ELR (cell line): Measurements from ENCODE around the gene KLHDC1.
A peak's percentile ranks its signal among the peaks of the same experiment; 100 is the strongest.
"Not testable (repeated sequence)": the region's sequence is repeated elsewhere in the genome, so short reads cannot be mapped to it uniquely, and the experiment has no call there.

Source experiments
- DNase-seq: peaks from one replicate; pipeline ENCODE4 v3.0.0-alpha.2; 2015; ENCODE audit warnings: low read depth

KLHDC1 gene

GRCh38 chr14:49721733-49722435 lies 29.0 kb downstream of the KLHDC1 start:
- not testable (repeated sequence) for DNase-seq

- DNase-seq, result no peak
Measured at GRCh38 chr14:49727171-49727570, 34.3 kb downstream of the KLHDC1 start.

GRCh38 chr14:49732896-49733295 lies 40.0 kb downstream of the KLHDC1 start:
- no peak for DNase-seq

- DNase-seq, result no peak
Measured at GRCh38 chr14:49733836-49734235, 40.9 kb downstream of the KLHDC1 start.

GRCh38 chr14:49735669-49736068 lies 42.7 kb downstream of the KLHDC1 start:
- not testable (repeated sequence) for DNase-seq

GRCh38 chr14:49745191-49745590 lies 52.3 kb downstream of the KLHDC1 start:
- no peak for DNase-seq

- DNase-seq, result not testable (repeated sequence)
Measured at GRCh38 chr14:49746476-49746875, 53.6 kb downstream of the KLHDC1 start.

GRCh38 chr14:49754570-49755097 lies 61.7 kb downstream of the KLHDC1 start:
- DNase-seq, result peak; percentile 33

- no peak for DNase-seq
Measured at GRCh38 chr14:49755378-49755777, 62.5 kb downstream of the KLHDC1 start.

- DNase-seq, result no peak
Measured at GRCh38 chr14:49761839-49762551, 69.1 kb downstream of the KLHDC1 start.

GRCh38 chr14:49766839-49767238 lies 73.9 kb downstream of the KLHDC1 start:
- DNase-seq, result peak; percentile 11

- DNase-seq, result no peak
Measured at GRCh38 chr14:49767270-49767570, 74.3 kb downstream of the KLHDC1 start.

- DNase-seq, result peak; percentile 90
Measured at GRCh38 chr14:49767571-49768300, 74.8 kb downstream of the KLHDC1 start, which contains the start of gene KLHDC2. TSS of gene KLHDC2 (plus strand) at chr14:49768153. CDS start at chr14:49768469, 316 bp downstream.

- DNase-seq, result peak; percentile 82
Measured at GRCh38 chr14:49768301-49769121, 75.6 kb downstream of the KLHDC1 start.

GRCh38 chr14:49769171-49769570 lies 76.3 kb downstream of the KLHDC1 start:
- DNase-seq, result peak; percentile 57

- no peak for DNase-seq
Measured at GRCh38 chr14:49769581-49770211, 76.8 kb downstream of the KLHDC1 start.

GRCh38 chr14:49770212-49770817 lies 77.4 kb downstream of the KLHDC1 start:
- DNase-seq, result no peak

GRCh38 chr14:49771691-49772090 lies 78.8 kb downstream of the KLHDC1 start:
- DNase-seq, result not testable (repeated sequence)

GRCh38 chr14:49774106-49774505 lies 81.2 kb downstream of the KLHDC1 start:
- DNase-seq, result no peak

- no peak for DNase-seq
Measured at GRCh38 chr14:49778421-49778820, 85.5 kb downstream of the KLHDC1 start.

GRCh38 chr14:49781040-49781439 lies 88.1 kb downstream of the KLHDC1 start:
- not testable (repeated sequence) for DNase-seq
